Stimulated activated CD8-positive, alpha-beta memory T cell treated with anti-CD3 and anti-CD28 coated beads, Interleukin-7, amount 100 ng/mL, for 1 hour (primary cell): ENCODE data around the gene SLC1A5.
A peak's percentile ranks its signal among the peaks of the same experiment; 100 is the strongest.
"Not testable (repeated sequence)": the region's sequence is repeated elsewhere in the genome, so short reads cannot be mapped to it uniquely, and the experiment has no call there.

ENCODE experiments used
- DNase-seq, 2 donors: peaks; one replicate each; pipeline ENCODE4 v3.0.0-alpha.2; 2020; ENCODE audit warnings: low read depth in 2 of 2

The SLC1A5 gene

GRCh38 chr19:46802152-46802551 is 13.8 kb upstream of the SLC1A5 start:
- no peak for DNase-seq

- DNase-seq: no peak
Observed at GRCh38 chr19:46798713-46799112, 10.3 kb upstream of the SLC1A5 start.

GRCh38 chr19:46797881-46798280 is 9.5 kb upstream of the SLC1A5 start:
- DNase-seq: no peak

- no peak for DNase-seq
Observed at GRCh38 chr19:46791944-46792343, 3.5 kb upstream of the SLC1A5 start.

GRCh38 chr19:46789371-46789770 is 977 bp upstream of the SLC1A5 start:
- DNase-seq: no peak

GRCh38 chr19:46788968-46789338 is 559 bp upstream of the SLC1A5 start:
- DNase-seq: no peak

GRCh38 chr19:46787331-46788261 is 798 bp downstream of the SLC1A5 start:
- DNase-seq: no peak

- DNase-seq: no peak
Observed at GRCh38 chr19:46787040-46787330, 1.4 kb downstream of the SLC1A5 start.

GRCh38 chr19:46786236-46787039 is 2.0 kb downstream of the SLC1A5 start:
- peak; percentile 74 to 77 for DNase-seq

GRCh38 chr19:46785980-46786235 is 2.5 kb downstream of the SLC1A5 start:
- DNase-seq: no peak

- DNase-seq: no peak
Observed at GRCh38 chr19:46785054-46785979, 3.1 kb downstream of the SLC1A5 start.

GRCh38 chr19:46784262-46785053 is 3.9 kb downstream of the SLC1A5 start:
- DNase-seq: no peak

- no peak for DNase-seq
Observed at GRCh38 chr19:46783670-46784069, 4.7 kb downstream of the SLC1A5 start.

- no peak for DNase-seq
Observed at GRCh38 chr19:46782355-46783019, 5.9 kb downstream of the SLC1A5 start.

GRCh38 chr19:46777956-46778645 is 10.3 kb downstream of the SLC1A5 start:
- not testable (repeated sequence) for DNase-seq

GRCh38 chr19:46776927-46777911 is 11.2 kb downstream of the SLC1A5 start:
- no peak for DNase-seq

- no peak for DNase-seq
Observed at GRCh38 chr19:46775642-46776258, 12.6 kb downstream of the SLC1A5 start.

GRCh38 chr19:46773018-46773399 is 15.4 kb downstream of the SLC1A5 start:
- no peak for DNase-seq
